Gastrocnemius medialis (tissue), 4 donors: Measurements from ENCODE around the gene RNF167.

Experiments used
- CTCF ChIP-seq, 5 experiments: fragments of 450-650 bp in 3 of 5; fragments of 200-600 bp in 2 of 5; sonication (generic) in 2 of 5; IDR thresholded peaks in 4 of 5; conservative IDR thresholded peaks in 1 of 5; 1 replicate in 4 of 5; 2 replicates in 1 of 5; pipeline ENCODE4 v1.5.1; 2016 to 2019; ENCODE audit warnings: antibody characterized with exemption in 5 of 5, mild to moderate bottlenecking in 3 of 5, moderate library complexity in 3 of 5
- POLR2A ChIP-seq, 2 donors: fragments of 450-650 bp; IDR thresholded peaks; one replicate each; pipeline ENCODE4 v1.6.1; 2017; ENCODE audit warnings: antibody characterized with exemption in 2 of 2, mild to moderate bottlenecking in 2 of 2, moderate library complexity in 2 of 2

- TF ChIP-seq CTCF (IDR thresholded peaks at IDR 0.05 in 4 of 5, conservative IDR thresholded peaks at IDR 0.05 in 1 of 5) (no peak), POLR2A (IDR thresholded peaks at IDR 0.05) (no peak)
These were observed 46.8 kb upstream of the RNF167 start for GRCh38 chr17:4893272-4893671.
